Activated CD8-positive, alpha-beta memory T cell treated with anti-CD3 and anti-CD28 coated beads for 36 hours (primary cell): Measurements from ENCODE around the gene SCAMP2. TPM values are rescaled to one million over a fixed set of nuclear protein-coding genes. Genes with fewer than 3 reads are reported as not detected.

Experiments
- CTCF ChIA-PET: fragments of 350-600 bp; sonication (Branson Sonifier 250); formaldehyde crosslinking; loops from one replicate; lab custom pipeline; 2021; ENCODE audit warnings: antibody characterized with exemption; lab: Charles Lee
- POLR2A ChIA-PET: fragments of 350-600 bp; sonication (Branson Sonifier 250); formaldehyde crosslinking; loops from one replicate; lab custom pipeline; 2021; ENCODE audit warnings: antibody characterized with exemption; lab: Charles Lee
- total RNA-seq, 2 experiments: library from RNA; stranded (reverse); gene quantifications; one replicate each; pipeline ENCODE4 v1.2.3, GENCODE V29; 2021

SCAMP2 gene
- total RNA-seq, 2 experiments from 2014 or later: 71.1 to 73.3 TPM

GRCh38 chr15:74872702-74873035 lies 496 bp downstream of the SCAMP2 start:
- POLR2A ChIA-PET: no interaction called here
- CTCF ChIA-PET: interaction anchor here (0.7 to 1.3 kb wide), 2 partner anchors 29 to 34 kb away, joined by 3 to 4 read pairs; partner anchors contain the start of gene FAM219B

- CTCF ChIA-PET: interaction anchor here (0.7 to 3.6 kb wide), 12 partner anchors 9 to 101 kb away, joined by 3 to 16 read pairs (median 4); partner anchors contain the start of genes FAM219B, MPI and ULK3
- POLR2A ChIA-PET: interaction anchor here (0.7 to 2.5 kb wide), 10 partner anchors 13 to 89 kb away, joined by 3 to 12 read pairs (median 4); partner anchors contain the start of genes FAM219B, MPI and ULK3
Measured at GRCh38 chr15:74870436-74871215, 2.5 kb downstream of the SCAMP2 start.

DNA sequence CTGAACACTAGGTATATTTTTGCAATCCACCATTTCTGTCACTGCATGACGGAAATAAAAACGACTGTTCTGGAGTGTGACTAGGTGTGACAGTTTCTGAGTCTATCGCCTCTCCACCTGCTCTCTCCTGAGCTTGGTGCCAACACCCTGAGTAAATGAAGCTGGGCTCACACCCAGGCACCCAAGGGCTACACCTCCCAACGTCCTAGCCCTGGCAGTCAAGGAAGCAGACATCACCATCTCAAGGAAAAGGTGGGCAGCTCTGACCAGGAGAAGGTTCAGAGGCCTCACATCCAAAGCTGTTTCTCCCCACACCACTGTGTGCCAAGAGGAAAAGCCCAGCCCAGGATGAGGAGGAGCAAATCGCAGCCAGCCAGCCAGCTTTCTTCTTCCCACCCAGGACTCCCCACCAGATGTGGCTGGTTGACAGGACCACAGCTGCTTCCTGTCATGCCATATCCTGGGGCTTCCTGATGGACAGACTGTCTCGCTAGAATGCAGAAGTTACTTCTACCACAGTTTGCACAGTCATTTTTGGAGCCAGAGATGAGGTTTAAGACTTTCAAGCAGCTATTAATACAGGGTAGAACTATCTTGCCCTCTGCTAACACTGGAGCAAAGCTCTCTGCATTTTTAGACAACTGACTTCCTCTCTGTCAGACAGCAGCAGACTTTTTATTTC lies 3.3 kb downstream of the SCAMP2 start:
- ChIA-PET POLR2A (interaction anchor here (0.6 to 2.5 kb wide), 12 partner anchors 12 to 189 kb away, joined by 3 to 12 read pairs (median 4); partner anchors contain the start of genes FAM219B, MPI and ULK3), CTCF (interaction anchor here (0.6 to 3.6 kb wide), 12 partner anchors 8 to 210 kb away, joined by 3 to 16 read pairs (median 5); partner anchors contain the start of genes FAM219B, MPI and ULK3)

DNA sequence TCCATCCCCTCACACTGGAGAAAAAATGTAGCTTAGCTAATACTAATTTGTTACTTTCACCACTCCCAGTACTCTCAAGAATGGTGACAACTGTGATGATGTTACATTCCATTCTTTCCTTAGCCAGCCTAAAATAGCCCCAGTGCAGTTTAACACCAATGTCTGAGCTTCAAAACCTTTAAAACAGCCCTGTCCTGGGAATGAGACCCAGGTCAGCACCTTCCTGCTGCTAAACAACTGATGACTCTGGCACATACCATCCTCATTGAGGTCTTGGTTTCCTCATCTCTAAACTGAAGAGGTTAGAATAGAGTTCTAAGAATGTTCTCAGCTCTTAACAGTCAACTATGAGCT lies 3.8 kb downstream of the SCAMP2 start:
- ChIA-PET POLR2A (interaction anchor here (0.6 to 2.5 kb wide), 10 partner anchors 11 to 188 kb away, joined by 3 to 12 read pairs (median 4); partner anchors contain the start of genes FAM219B, MPI and ULK3), CTCF (interaction anchor here (0.6 to 3.6 kb wide), 9 partner anchors 10 to 209 kb away, joined by 3 to 16 read pairs (median 7); partner anchors contain the start of genes FAM219B, MPI and ULK3)

DNA sequence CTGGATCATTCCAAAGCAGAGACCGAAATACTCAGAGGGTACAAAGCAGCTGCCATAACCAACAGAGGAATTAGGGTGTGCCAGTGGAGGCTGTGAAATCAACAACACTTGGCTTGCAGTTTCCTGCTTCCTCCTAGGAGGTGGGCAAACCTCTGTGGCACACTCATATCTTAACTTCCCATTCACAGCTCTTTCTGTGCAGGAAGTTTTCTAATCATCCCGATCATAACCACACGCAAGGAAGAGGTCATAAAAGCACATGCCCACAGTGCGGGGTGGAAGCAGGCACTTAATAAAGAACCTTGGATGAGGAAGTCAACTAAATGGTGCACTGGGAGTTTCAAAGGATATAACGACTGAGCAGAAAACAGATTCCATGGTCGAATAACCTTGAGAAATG lies 5.1 kb downstream of the SCAMP2 start:
- POLR2A ChIA-PET: no interaction called here
- CTCF ChIA-PET: interaction anchor here (1.1 to 3.6 kb wide), 3 partner anchors 24 to 97 kb away, joined by 3 to 16 read pairs (median 4); partner anchors contain the start of gene ULK3

DNA sequence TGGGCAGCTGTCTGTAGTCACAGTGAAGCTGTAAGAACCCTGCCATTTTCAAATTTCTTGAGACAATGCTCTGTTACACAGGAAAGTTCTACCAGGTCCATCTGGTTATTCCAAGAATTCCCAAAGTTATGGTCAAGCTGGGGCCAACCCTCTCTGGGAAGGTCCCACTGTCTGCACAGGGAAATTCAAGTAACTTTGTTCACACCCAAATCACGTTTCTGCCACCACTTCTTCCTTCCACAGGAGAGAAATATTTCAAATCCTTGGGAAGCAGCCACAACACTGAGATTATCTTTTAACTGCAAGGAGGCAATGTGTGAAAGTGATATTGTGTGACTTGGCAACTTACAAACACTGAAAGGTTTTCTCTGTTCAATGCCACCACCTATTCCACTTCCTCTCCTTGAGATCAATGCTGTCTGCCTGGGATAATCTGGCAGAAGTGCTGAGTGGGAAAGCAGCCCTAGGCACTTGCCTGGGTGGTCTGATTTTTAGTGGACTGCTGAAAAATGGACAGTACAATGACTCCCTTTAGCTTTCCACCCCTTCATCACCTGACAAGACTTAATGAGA lies 5.6 kb downstream of the SCAMP2 start:
- ChIA-PET CTCF (interaction anchor here (1.1 to 3.6 kb wide), 3 partner anchors 23 to 96 kb away, joined by 3 to 16 read pairs (median 4); partner anchors contain the start of gene ULK3), POLR2A (no interaction called here)

- CTCF ChIA-PET: no interaction called here
Measured at GRCh38 chr15:74866090-74866489, 7.1 kb downstream of the SCAMP2 start.

GRCh38 chr15:74865316-74865715 lies 7.8 kb downstream of the SCAMP2 start:
- ChIA-PET CTCF (no interaction called here), POLR2A (interaction anchor here (0.6 kb wide), 1 partner anchor 8 kb away, joined by 6 read pairs; no protein-coding TSS in a partner anchor)

More at GRCh38 chr15:74866090-74866489, 7.1 kb downstream of the SCAMP2 start:
- POLR2A ChIA-PET: interaction anchor here (0.6 kb wide), 1 partner anchor 9 kb away, joined by 6 read pairs; no protein-coding TSS in a partner anchor

DNA sequence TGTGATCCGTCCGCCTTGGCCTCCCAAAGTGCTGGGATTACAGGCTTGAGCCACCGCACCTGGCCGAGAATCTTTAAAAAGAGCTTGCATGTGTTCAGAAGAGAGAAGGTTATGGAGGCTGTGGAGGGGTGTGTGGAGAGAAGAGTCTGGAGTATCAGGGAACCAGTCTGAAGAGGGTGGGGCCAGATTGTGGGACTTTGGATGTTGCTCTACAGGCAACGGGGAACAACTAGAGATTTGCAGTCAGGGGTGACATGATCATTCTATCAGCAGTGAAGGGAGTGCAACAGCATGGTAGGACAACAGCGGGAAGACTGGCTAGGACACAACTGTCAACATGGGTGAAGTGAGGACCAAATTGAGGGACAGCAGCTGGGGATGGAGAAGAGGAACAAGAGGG lies 8.9 kb downstream of the SCAMP2 start:
- CTCF ChIA-PET: interaction anchor here (0.6 to 1.7 kb wide), 4 partner anchors 14 to 93 kb away, joined by 3 to 6 read pairs (median 4); no protein-coding TSS in a partner anchor
- POLR2A ChIA-PET: no interaction called here

- ChIA-PET CTCF (interaction anchor here (0.6 to 1.7 kb wide), 4 partner anchors 15 to 93 kb away, joined by 3 to 6 read pairs (median 4); no protein-coding TSS in a partner anchor), POLR2A (no interaction called here)
Measured at GRCh38 chr15:74863239-74864056, 9.7 kb downstream of the SCAMP2 start.

DNA sequence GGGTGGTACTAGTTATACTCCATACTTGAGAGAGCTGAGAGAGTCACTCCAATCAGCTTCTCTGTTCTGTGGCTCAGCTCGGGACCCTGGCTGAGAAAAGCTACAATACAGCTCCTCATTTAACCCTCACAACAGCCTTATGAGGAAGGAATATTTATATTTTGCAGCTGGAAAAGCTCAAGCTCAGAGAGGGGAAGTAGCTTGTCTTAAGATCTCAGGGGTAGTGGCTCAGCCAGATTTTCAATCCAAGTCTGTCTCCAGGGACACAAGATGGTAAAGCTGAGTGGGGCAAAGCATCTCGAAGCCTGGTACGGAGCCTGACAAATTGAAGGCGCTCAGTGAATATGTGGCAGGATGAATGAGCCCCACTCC lies 14.8 kb downstream of the SCAMP2 start:
- ChIA-PET POLR2A (interaction anchor here (1.0 kb wide), 1 partner anchor 11 kb away, joined by 4 read pairs; no protein-coding TSS in a partner anchor), CTCF (interaction anchor here (0.7 to 2.6 kb wide), 5 partner anchors 14 to 64 kb away, joined by 3 to 9 read pairs (median 6); partner anchors contain the start of genes SCAMP2 and ULK3)

GRCh38 chr15:74857671-74858368 lies 15.3 kb downstream of the SCAMP2 start:
- POLR2A ChIA-PET: interaction anchor here (0.9 to 1.0 kb wide), 2 partner anchors 8 to 12 kb away, joined by 4 to 6 read pairs; no protein-coding TSS in a partner anchor
- CTCF ChIA-PET: interaction anchor here (0.7 to 2.6 kb wide), 4 partner anchors 13 to 64 kb away, joined by 4 to 9 read pairs (median 6); partner anchors contain the start of gene SCAMP2

- POLR2A ChIA-PET: interaction anchor here (0.9 kb wide), 1 partner anchor 8 kb away, joined by 6 read pairs; no protein-coding TSS in a partner anchor
- CTCF ChIA-PET: interaction anchor here (1.1 to 2.6 kb wide), 3 partner anchors 13 to 63 kb away, joined by 4 to 9 read pairs (median 7); no protein-coding TSS in a partner anchor
Measured at GRCh38 chr15:74857082-74857655, 16.0 kb downstream of the SCAMP2 start.

- CTCF ChIA-PET: interaction anchor here (0.5 to 2.6 kb wide), 3 partner anchors 53 to 214 kb away, joined by 3 to 9 read pairs (median 3); no protein-coding TSS in a partner anchor
- POLR2A ChIA-PET: interaction anchor here (0.6 kb wide), 1 partner anchor 77 kb away, joined by 3 read pairs; no protein-coding TSS in a partner anchor
Measured at GRCh38 chr15:74856537-74856936, 16.6 kb downstream of the SCAMP2 start.

GRCh38 chr15:74855857-74856256 lies 17.3 kb downstream of the SCAMP2 start:
- POLR2A ChIA-PET: interaction anchor here (0.6 to 0.7 kb wide), 3 partner anchors 47 to 311 kb away, joined by 3 to 6 read pairs (median 3); no protein-coding TSS in a partner anchor
- CTCF ChIA-PET: interaction anchor here (0.7 kb wide), 1 partner anchor 215 kb away, joined by 3 read pairs; no protein-coding TSS in a partner anchor

GRCh38 chr15:74854453-74855022 lies 18.6 kb downstream of the SCAMP2 start:
- CTCF ChIA-PET: no interaction called here
- POLR2A ChIA-PET: interaction anchor here (0.7 kb wide), 1 partner anchor 601 kb away, joined by 4 read pairs; no protein-coding TSS in a partner anchor
